Measurements from ENCODE around the gene C20orf141.

C20orf141 gene

DNA sequence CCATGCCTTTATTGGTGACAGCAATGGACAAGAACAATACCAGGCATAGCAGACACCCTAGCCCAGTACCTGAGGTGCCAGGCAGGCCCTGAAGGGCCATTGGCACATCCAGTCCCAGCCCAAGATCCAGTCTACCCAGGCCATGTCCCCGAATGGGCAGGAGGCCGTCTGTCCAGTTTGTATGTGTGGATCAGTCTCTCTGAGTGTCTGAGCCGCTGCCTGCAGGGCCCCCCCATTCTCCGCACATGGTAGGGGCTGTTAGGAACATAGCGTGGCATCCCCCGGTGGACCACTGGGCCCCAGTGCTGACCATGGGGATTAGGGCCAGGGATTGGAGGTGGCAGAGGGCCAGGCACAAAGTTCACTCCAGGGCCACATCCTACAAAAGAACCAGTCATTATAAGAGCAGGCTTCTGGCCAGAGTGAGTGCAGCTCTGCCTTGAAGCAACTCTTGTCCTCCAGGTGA, 20.6 kb downstream of the C20orf141 start:
- no peak overlapping the region for H3K9ac ChIP-seq (ENCODE audit: low read length)
- no peaks in the 10 kb centered on the region for H3K9me2 ChIP-seq (ENCODE audit: low read depth, low read length)
- peaks cover 22% of the 10 kb centered on the region for H3K4me1 ChIP-seq (ENCODE audit: insufficient read depth, low read length, severe bottlenecking)
- H3F3A ChIP-seq (ENCODE audit: insufficient read depth, low read length), result no peaks in the 10 kb centered on the region
- TF ChIP-seq EZH2 (IDR thresholded peaks at IDR 0.05; ENCODE audit: borderline replicate concordance, low read length), result no peak
- TF ChIP-seq, protein P1, sequence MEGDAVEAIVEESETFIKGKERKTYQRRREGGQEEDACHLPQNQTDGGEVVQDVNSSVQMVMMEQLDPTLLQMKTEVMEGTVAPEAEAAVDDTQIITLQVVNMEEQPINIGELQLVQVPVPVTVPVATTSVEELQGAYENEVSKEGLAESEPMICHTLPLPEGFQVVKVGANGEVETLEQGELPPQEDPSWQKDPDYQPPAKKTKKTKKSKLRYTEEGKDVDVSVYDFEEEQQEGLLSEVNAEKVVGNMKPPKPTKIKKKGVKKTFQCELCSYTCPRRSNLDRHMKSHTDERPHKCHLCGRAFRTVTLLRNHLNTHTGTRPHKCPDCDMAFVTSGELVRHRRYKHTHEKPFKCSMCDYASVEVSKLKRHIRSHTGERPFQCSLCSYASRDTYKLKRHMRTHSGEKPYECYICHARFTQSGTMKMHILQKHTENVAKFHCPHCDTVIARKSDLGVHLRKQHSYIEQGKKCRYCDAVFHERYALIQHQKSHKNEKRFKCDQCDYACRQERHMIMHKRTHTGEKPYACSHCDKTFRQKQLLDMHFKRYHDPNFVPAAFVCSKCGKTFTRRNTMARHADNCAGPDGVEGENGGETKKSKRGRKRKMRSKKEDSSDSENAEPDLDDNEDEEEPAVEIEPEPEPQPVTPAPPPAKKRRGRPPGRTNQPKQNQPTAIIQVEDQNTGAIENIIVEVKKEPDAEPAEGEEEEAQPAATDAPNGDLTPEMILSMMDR (IDR thresholded peaks at IDR 0.05; ENCODE audit: low read length), result no peak
- H3K27me3 ChIP-seq (ENCODE audit: insufficient read depth, low read length), result no peaks in the 10 kb centered on the region
- H4K20me1 ChIP-seq (ENCODE audit: insufficient read depth, low read length), result no peaks in the 10 kb centered on the region
- H3K79me2 ChIP-seq (ENCODE audit: insufficient read depth, low read length), result no peaks in the 10 kb centered on the region
- H3K27ac ChIP-seq (ENCODE audit: low read depth, low read length, poor library complexity, severe bottlenecking), result no peak overlapping the region
- H3K9me3 ChIP-seq (ENCODE audit: low read length), result no peaks in the 10 kb centered on the region
- 0 out of 2 replicates have a peak, but pooled peaks cover 3% of the 10 kb centered on the region for H3K36me3 ChIP-seq (ENCODE audit: insufficient read depth, low read length)
- H3K4me2 ChIP-seq (ENCODE audit: low read length), result no peak overlapping the region
- no peak overlapping the region for H3K4me3 ChIP-seq (ENCODE audit: low read depth, low read length, poor library complexity, severe bottlenecking)
- H2AFZ ChIP-seq (ENCODE audit: low read length), result no peak overlapping the region

DNA sequence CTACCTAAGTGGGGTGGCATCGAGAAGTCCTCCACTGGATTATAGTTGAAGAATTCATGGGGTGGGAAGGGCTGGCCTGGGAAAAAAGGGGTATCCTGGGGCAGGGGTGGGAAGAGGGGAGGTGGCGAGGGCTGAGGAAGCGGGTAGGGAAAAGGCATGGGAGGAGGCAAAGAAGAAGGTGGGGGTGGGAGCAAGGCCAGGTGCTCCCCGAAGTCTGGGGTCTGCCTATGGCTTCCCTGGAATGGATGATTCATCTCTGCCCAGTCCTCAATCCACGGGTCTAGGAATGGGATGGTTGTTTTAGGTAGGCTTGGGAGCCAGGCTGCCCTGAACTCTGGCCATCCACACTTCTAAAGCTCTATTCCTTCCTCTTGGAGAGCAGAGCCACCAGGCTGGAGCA, 21.2 kb downstream of the C20orf141 start:
- 0 out of 2 replicates have a peak, but pooled peaks cover 3% of the 10 kb centered on the region for H3K36me3 ChIP-seq (ENCODE audit: insufficient read depth, low read length)
- H3K27me3 ChIP-seq (ENCODE audit: insufficient read depth, low read length), result no peaks in the 10 kb centered on the region
- peaks cover 22% of the 10 kb centered on the region for H3K4me1 ChIP-seq (ENCODE audit: insufficient read depth, low read length, severe bottlenecking)
- H3K27ac ChIP-seq (ENCODE audit: low read depth, low read length, poor library complexity, severe bottlenecking), result no peak overlapping the region
- H2AFZ ChIP-seq (ENCODE audit: low read length), result no peak overlapping the region
- no peaks in the 10 kb centered on the region for H3K9me2 ChIP-seq (ENCODE audit: low read depth, low read length)
- H3K79me2 ChIP-seq (ENCODE audit: insufficient read depth, low read length), result no peaks in the 10 kb centered on the region
- H3K9ac ChIP-seq (ENCODE audit: low read length), result no peak overlapping the region
- H3F3A ChIP-seq (ENCODE audit: insufficient read depth, low read length), result no peaks in the 10 kb centered on the region
- H4K20me1 ChIP-seq (ENCODE audit: insufficient read depth, low read length), result no peaks in the 10 kb centered on the region
- H3K4me2 ChIP-seq (ENCODE audit: low read length), result no peak overlapping the region
- TF ChIP-seq, protein P1 (IDR thresholded peaks at IDR 0.05; ENCODE audit: low read length), result no peak
- TF ChIP-seq EZH2 (IDR thresholded peaks at IDR 0.05; ENCODE audit: borderline replicate concordance, low read length), result no peak
- H3K9me3 ChIP-seq (ENCODE audit: low read length), result no peaks in the 10 kb centered on the region
- H3K4me3 ChIP-seq (ENCODE audit: low read depth, low read length, poor library complexity, severe bottlenecking), result no peak overlapping the region

DNA sequence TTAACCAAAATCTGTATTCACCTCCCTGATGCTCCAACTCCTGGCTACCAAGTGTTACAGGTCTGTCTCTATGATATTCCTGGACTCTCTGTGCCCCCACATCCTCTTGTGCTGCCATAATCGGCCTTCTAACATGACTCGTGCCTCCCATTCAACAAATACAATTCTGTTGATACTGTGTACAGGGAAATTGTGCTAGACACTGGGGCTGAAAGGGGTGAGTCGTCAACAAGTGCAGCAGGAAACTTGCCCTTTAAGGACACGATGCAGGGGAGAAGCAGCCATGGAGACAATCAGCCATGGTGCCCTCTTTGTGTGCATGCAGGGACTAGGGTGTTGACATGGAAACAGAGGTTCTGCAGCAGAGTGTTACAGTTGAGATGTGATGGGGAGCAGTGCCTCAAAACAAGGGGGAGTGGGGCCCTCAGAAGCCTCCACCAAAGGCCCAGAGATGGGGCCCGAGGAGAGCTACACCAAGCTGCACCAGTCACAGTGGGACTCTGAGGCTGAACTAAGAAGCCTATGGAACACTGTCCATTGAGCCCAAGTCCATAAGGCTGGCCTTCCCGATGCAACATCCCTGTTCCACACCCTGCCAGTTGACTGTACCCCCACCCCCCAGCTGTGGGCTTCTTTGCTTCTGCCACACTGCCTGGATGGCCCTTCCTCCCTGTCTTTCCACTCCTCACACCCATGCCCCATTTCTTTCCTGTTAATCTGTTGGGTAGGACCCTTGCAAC, 22.6 kb downstream of the C20orf141 start:
- TF ChIP-seq EZH2 (IDR thresholded peaks at IDR 0.05; ENCODE audit: borderline replicate concordance, low read length), result no peak
- TF ChIP-seq, protein P1 (IDR thresholded peaks at IDR 0.05; ENCODE audit: low read length), result no peak
- Histone ChIP-seq H3K36me3 (ENCODE audit: insufficient read depth, low read length) (0 out of 2 replicates have a peak, but pooled peaks cover 3% of the 10 kb centered on the region), H2AFZ (ENCODE audit: low read length) (no peak overlapping the region), H3K79me2 (ENCODE audit: insufficient read depth, low read length) (no peaks in the 10 kb centered on the region), H3K4me1 (ENCODE audit: insufficient read depth, low read length, severe bottlenecking) (peaks cover 31% of the 10 kb centered on the region), H3F3A (ENCODE audit: insufficient read depth, low read length) (no peaks in the 10 kb centered on the region), H3K4me3 (ENCODE audit: low read depth, low read length, poor library complexity, severe bottlenecking) (no peak overlapping the region), H3K4me2 (ENCODE audit: low read length) (no peak overlapping the region), H3K9me2 (ENCODE audit: low read depth, low read length) (no peaks in the 10 kb centered on the region), H3K9me3 (ENCODE audit: low read length) (no peaks in the 10 kb centered on the region), H3K27me3 (ENCODE audit: insufficient read depth, low read length) (no peaks in the 10 kb centered on the region), H4K20me1 (ENCODE audit: insufficient read depth, low read length) (no peaks in the 10 kb centered on the region), H3K27ac (ENCODE audit: low read depth, low read length, poor library complexity, severe bottlenecking) (no peak overlapping the region), H3K9ac (ENCODE audit: low read length) (no peak overlapping the region)
